Left renal cortex interstitium (tissue), 4 donors: ENCODE results near the gene MRM2. TPM values are rescaled to one million over a fixed set of nuclear protein-coding genes. Genes with fewer than 3 reads are reported as not detected.
"Not testable (repeated sequence)": the region's sequence is repeated elsewhere in the genome, so short reads cannot be mapped to it uniquely, and the experiment has no call there.

Source experiments
- DNase-seq, 4 donors: peaks; one replicate each; pipeline ENCODE4 v3.0.0-alpha.2; 2013; ENCODE audit warnings: low read depth in 4 of 4, low spot score in 2 of 4, missing footprints in 1 of 4
- polyA plus RNA-seq, 4 donors: library from polyadenylated mRNA; unstranded; fragments of 120-200 nt; gene quantifications; one replicate each; pipeline ENCODE4 v1.2.1, GENCODE V29; 2013; ENCODE audit not compliant: insufficient read length in 4 of 4

MRM2 gene
- polyA plus RNA-seq, 4 donors, result 34.4 to 40.1 (median 37.4) TPM

GRCh38 chr7:2269089-2269990 is 27.3 kb upstream of the MRM2 start:
- DNase-seq, result not testable (repeated sequence)

- no peak for DNase-seq
These were observed 24.9 kb upstream of the MRM2 start for GRCh38 chr7:2266911-2267310.

GRCh38 chr7:2264158-2264557 is 22.2 kb upstream of the MRM2 start:
- no peak for DNase-seq

DNA sequence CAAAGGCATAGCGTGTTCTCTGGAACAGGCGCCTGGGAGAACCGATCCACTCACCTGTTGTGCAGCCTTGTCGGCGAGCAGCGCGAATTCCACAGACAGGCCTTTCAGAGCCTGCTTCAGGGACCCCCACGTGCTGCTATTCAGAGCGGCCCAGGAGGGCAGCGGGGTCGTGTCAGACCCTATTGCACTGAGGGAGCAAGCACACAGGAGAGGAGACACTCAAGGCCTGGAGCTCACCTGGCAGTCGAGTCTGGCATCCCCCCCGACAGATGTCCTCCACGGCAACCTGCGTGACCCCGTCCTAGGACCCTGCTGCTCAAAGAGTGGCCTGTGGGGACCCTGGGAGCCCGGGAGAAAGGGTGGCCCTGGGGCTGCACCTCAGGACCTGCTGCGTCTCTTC is 21.2 kb upstream of the MRM2 start:
- DNase-seq, result no peak

- no peak for DNase-seq
These were observed 19.6 kb upstream of the MRM2 start for GRCh38 chr7:2261611-2262010.

DNA sequence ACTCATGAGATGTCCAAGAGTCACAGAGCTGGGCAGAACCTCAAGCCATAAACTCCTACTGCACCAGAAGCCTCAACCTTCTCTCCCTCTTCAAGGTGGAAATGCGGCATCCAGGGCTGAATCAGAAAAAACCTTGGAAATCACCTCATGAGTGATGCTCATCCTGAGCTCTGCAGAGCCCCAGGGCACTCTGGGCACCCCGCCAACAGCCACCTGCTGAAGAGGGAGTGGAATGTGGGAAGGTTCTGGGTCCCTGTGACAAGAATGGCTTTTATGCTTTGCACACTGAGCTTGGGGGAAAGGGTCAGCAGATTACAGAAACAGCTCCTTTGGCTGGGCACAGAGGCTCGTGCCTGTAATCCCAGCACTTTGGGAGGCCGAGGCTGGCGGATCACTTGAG is 18.8 kb upstream of the MRM2 start:
- DNase-seq, result no peak

DNA sequence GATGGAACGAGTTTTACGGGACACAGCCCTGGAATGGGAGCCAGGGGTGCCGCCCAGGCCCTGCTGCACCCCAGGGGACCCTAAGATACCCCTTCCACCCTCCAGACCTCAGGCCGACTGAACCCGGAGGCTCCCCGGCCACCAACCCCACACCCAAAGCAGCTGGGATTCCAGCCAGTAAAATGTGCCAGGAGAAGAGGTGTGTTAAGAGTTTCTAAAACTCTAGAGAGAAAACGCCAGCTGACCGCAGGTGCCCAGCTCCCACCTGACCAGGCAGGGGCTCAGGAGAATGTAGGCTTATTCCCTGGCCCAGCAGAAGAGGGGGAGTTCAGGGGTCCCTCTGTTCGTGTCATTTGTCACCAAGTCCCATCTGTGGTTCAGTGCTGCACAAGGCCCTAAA is 17.5 kb upstream of the MRM2 start:
- no peak for DNase-seq

DNA sequence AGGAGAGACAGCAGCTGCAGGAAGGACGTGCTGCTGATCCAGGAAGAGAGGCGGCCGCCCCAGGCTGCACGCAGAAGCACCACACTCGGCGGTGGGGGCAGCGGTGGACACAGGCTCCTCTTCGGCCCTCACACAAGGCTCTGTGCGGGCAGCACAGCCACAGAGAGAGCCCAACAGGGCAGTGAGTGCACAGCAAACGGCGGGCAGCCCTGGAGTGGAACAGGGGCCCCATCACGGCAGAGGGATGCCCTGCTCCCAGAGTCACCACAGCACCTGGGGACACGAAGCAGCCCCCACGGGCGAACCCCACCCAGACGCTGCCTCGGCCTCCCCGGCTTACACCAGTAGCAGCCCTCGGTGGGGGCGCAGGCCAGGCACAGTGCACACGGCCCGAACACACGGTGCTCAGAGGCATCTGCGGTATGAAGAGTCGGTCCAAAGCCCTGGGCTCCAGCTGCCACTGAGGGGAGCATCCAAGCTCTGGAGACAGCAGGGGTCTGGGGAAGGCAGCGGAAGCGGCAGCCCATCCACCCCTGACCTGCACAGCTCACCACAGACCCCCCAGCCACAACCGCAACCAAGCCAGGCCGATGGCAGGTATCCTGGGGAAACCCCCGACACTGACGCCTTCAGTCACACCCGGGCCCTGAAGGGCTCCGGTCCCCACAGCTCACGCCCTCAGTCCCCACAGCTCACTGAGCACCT is 16.8 kb upstream of the MRM2 start:
- DNase-seq, result no peak

DNA sequence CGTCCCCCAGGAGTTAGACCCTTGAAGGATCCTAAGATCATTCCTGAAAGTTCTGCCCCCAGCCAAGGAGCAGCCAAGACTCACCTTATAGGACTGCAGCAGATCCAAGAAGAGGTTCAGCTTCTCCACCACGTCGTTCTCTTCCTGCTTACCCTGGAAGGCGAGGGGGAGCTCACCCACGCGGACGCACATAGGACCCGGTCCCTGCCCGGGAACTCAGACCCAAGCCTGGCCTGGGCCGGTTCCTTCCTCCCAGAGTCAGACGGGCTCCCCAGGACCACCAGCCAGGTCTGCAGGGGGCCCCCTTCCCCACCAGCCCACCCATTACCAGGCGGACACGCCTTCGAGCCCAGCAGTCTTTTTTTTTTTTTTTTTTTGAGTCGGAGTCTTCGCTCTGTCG is 15.6 kb upstream of the MRM2 start:
- no peak for DNase-seq

- no peak for DNase-seq
These were observed 15.1 kb upstream of the MRM2 start for GRCh38 chr7:2257046-2257551.

- no peak for DNase-seq
These were observed 14.5 kb upstream of the MRM2 start for GRCh38 chr7:2256306-2257045.

GRCh38 chr7:2255145-2256139 is 13.4 kb upstream of the MRM2 start:
- no peak for DNase-seq

- no peak for DNase-seq
These were observed 12.6 kb upstream of the MRM2 start for GRCh38 chr7:2254429-2255144.

DNA sequence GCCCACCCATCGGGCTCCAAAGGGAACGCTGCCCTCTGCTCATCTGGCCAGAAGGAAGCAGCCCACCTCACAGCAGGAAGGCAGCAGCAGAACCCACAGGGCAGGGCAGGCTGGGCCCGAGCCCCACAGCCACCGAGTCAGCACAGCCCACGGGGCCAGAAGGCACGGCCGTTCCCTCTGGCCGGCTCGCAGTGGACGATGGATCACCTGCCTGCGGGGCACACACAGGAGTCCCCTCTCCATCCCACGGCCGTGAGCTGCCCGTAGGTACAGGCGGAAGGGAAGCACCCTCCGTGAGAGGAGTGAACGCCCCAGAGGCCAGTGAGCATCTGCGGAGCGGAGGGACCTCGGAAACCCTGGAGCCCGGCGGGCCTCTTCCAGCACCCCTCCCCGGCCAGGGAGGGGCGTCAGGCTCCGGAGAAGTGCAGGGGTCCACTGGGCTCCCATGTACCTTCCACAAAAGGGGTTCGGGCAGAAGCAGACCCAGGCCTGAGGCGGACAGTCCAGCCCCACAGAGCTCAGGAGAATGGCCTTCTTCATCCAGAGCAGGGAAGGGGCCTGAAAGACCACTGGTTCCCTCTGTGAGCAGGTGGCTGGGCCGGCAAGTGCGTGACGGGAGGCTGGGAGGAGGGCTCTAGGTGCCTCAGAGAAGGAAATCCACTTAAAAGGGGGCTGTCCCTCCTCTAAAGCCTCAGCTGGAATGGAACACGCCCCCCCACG is 11.7 kb upstream of the MRM2 start:
- DNase-seq, result no peak

DNA sequence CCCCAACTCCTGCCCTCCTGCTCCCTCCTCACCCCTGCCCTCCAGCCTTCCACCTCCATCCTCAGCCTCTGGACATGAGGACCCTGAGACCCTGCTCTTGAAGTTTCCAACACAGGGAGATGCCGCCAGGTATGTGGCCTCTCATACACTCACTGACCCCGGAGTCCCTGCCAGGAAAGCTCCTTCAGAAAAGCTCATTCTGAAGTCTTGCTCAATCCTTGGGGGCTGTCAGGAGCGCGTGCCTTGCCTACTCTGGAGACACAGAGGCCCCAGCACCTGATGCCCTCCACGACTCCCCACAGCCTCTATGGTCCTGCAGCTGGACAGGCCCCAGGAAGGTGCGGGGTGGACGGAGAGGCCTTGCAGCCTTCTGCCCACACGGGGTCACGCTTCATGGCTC is 11.0 kb upstream of the MRM2 start:
- DNase-seq, result no peak

GRCh38 chr7:2251841-2252771 is 10.1 kb upstream of the MRM2 start:
- no peak for DNase-seq

- no peak for DNase-seq
These were observed 9.4 kb upstream of the MRM2 start for GRCh38 chr7:2251381-2251780.
